ENCODE measurements around the gene KMT2D. TPM values are rescaled to one million over a fixed set of nuclear protein-coding genes. Genes with fewer than 3 reads are reported as not detected.

KMT2D gene
- total RNA-seq, 1 experiment from 2014 or later: 41.9 TPM

GRCh38 chr12:49033611-49034285, 26.8 kb downstream of the KMT2D start:
- Histone ChIP-seq H3K4me3 (ENCODE audit: low read length) (no peak overlapping the region), H3K4me2 (ENCODE audit: low read length) (no peak overlapping the region), H3K9me3 (ENCODE audit: low read length) (no peaks in the 10 kb centered on the region), H3K9ac (ENCODE audit: low read length) (no peak overlapping the region), H4K20me1 (ENCODE audit: low read length) (no peaks in the 10 kb centered on the region), H3K79me2 (ENCODE audit: low read length) (no peaks in the 10 kb centered on the region), H3K27me3 (ENCODE audit: low read length) (no peaks in the 10 kb centered on the region), H3F3A (ENCODE audit: low read length, unreplicated experiment) (no peaks in the 10 kb centered on the region), H3K36me3 (ENCODE audit: low read depth, low read length) (peaks cover 52% of the 10 kb centered on the region), H3K4me1 (ENCODE audit: insufficient read depth, low read length) (no peaks in the 10 kb centered on the region), H3K9me2 (replicated peaks; ENCODE audit: low read length) (no peaks in the 10 kb centered on the region), H3K27ac (ENCODE audit: low read length) (no peak overlapping the region), H2AFZ (ENCODE audit: low read length) (no peak overlapping the region)
- DNase-seq (no peak), ATAC-seq (no peak)
- ChIA-PET POLR2A (ENCODE audit: unreplicated experiment) (no interaction called here), CTCF (no interaction called here)
- TF ChIP-seq, protein P1, sequence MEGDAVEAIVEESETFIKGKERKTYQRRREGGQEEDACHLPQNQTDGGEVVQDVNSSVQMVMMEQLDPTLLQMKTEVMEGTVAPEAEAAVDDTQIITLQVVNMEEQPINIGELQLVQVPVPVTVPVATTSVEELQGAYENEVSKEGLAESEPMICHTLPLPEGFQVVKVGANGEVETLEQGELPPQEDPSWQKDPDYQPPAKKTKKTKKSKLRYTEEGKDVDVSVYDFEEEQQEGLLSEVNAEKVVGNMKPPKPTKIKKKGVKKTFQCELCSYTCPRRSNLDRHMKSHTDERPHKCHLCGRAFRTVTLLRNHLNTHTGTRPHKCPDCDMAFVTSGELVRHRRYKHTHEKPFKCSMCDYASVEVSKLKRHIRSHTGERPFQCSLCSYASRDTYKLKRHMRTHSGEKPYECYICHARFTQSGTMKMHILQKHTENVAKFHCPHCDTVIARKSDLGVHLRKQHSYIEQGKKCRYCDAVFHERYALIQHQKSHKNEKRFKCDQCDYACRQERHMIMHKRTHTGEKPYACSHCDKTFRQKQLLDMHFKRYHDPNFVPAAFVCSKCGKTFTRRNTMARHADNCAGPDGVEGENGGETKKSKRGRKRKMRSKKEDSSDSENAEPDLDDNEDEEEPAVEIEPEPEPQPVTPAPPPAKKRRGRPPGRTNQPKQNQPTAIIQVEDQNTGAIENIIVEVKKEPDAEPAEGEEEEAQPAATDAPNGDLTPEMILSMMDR (conservative IDR thresholded peaks at IDR 0.05; ENCODE audit: low read depth, low read length): no peak
- TF ChIP-seq EZH2phosphoT487 (IDR thresholded peaks at IDR 0.05; ENCODE audit: borderline replicate concordance, low read length) (no peak), EZH2 (IDR thresholded peaks at IDR 0.05; ENCODE audit: low read length, unreplicated experiment) (no peak)
- no TSS peak for BruUV-seq (replicated peaks)
- intact Hi-C loops (cut with micrococcal nuclease): no loop called here

DNA sequence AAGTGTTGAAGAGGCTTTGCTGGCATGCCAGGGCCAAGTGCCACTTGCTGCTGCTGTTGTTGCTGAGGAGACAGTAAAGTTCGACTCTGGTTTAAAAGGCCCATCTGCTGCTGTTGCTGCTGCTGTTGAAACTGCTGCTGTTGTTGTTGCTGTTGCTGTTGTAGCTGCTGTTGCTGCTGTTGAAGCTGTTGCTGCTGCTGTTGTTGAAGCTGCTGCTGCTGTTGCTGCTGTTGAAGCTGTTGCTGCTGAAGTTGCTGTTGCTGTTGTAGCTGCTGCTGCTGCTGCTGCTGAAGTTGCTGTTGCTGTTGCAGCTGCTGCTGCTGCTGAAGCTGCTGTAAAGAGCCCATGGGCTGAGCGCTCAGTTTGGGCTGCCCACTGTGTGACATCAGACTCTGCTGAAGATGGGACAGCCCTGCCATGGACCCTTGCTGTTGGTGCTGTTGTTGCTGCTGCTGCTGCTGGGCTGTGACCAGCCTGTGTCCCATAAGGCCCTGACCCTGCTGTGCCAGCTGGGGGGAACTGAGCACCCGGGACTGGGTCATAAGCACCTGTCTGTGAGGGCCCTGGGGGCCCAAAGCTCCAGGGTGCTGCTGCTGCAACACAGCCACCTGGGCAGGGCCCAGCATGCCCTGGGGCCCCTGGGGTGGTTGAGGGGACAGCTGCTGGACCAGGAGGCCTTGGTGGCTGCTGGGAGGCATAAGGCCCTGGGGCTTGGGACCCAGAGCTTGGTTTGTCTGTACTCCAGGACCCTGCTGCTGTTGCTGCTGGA, 27.7 kb downstream of the KMT2D start:
- TF ChIP-seq EZH2phosphoT487 (IDR thresholded peaks at IDR 0.05; ENCODE audit: borderline replicate concordance, low read length): no peak
- TF ChIP-seq, protein P1 (conservative IDR thresholded peaks at IDR 0.05; ENCODE audit: low read depth, low read length): no peak
- TF ChIP-seq EZH2 (IDR thresholded peaks at IDR 0.05; ENCODE audit: low read length, unreplicated experiment): no peak
- no peaks in the 10 kb centered on the region for H3K4me1 ChIP-seq (ENCODE audit: insufficient read depth, low read length)
- ATAC-seq: no peak
- no peaks in the 10 kb centered on the region for H3K9me2 ChIP-seq (replicated peaks; ENCODE audit: low read length)
- BruUV-seq (replicated peaks): no TSS peak
- no peaks in the 10 kb centered on the region for H3F3A ChIP-seq (ENCODE audit: low read length, unreplicated experiment)
- no peak overlapping the region for H3K4me2 ChIP-seq (ENCODE audit: low read length)
- H3K27ac ChIP-seq (ENCODE audit: low read length): no peak overlapping the region
- H3K4me3 ChIP-seq (ENCODE audit: low read length): no peak overlapping the region
- H2AFZ ChIP-seq (ENCODE audit: low read length): no peak overlapping the region
- CTCF ChIA-PET: no interaction called here
- H3K79me2 ChIP-seq (ENCODE audit: low read length): no peaks in the 10 kb centered on the region
- DNase-seq: no peak
- H3K27me3 ChIP-seq (ENCODE audit: low read length): no peaks in the 10 kb centered on the region
- intact Hi-C loops (cut with micrococcal nuclease): no loop called here
- no peak overlapping the region for H3K9ac ChIP-seq (ENCODE audit: low read length)
- H4K20me1 ChIP-seq (ENCODE audit: low read length): no peaks in the 10 kb centered on the region
- H3K9me3 ChIP-seq (ENCODE audit: low read length): no peaks in the 10 kb centered on the region
- peaks cover 45% of the 10 kb centered on the region for H3K36me3 ChIP-seq (ENCODE audit: low read depth, low read length)
- POLR2A ChIA-PET (ENCODE audit: unreplicated experiment): no interaction called here

GRCh38 chr12:49032276-49032675, 28.3 kb downstream of the KMT2D start:
- H2AFZ ChIP-seq (ENCODE audit: low read length): no peak overlapping the region
- DNase-seq (no peak), ATAC-seq (no peak)
- H3F3A ChIP-seq (ENCODE audit: low read length, unreplicated experiment): no peaks in the 10 kb centered on the region
- H3K9ac ChIP-seq (ENCODE audit: low read length): no peak overlapping the region
- ChIA-PET POLR2A (ENCODE audit: unreplicated experiment) (no interaction called here), CTCF (no interaction called here)
- no peaks in the 10 kb centered on the region for H3K79me2 ChIP-seq (ENCODE audit: low read length)
- H3K4me1 ChIP-seq (ENCODE audit: insufficient read depth, low read length): no peaks in the 10 kb centered on the region
- H3K27ac ChIP-seq (ENCODE audit: low read length): no peak overlapping the region
- intact Hi-C loops (cut with micrococcal nuclease): no loop called here
- H3K36me3 ChIP-seq (ENCODE audit: low read depth, low read length): peaks cover 39% of the 10 kb centered on the region
- no peak overlapping the region for H3K4me3 ChIP-seq (ENCODE audit: low read length)
- TSS peak; percentile 3 for BruUV-seq (replicated peaks)
- no peaks in the 10 kb centered on the region for H4K20me1 ChIP-seq (ENCODE audit: low read length)
- TF ChIP-seq EZH2phosphoT487 (IDR thresholded peaks at IDR 0.05; ENCODE audit: borderline replicate concordance, low read length) (no peak), EZH2 (IDR thresholded peaks at IDR 0.05; ENCODE audit: low read length, unreplicated experiment) (no peak)
- TF ChIP-seq, protein P1 (conservative IDR thresholded peaks at IDR 0.05; ENCODE audit: low read depth, low read length): no peak
- no peaks in the 10 kb centered on the region for H3K9me2 ChIP-seq (replicated peaks; ENCODE audit: low read length)
- no peak overlapping the region for H3K4me2 ChIP-seq (ENCODE audit: low read length)
- no peaks in the 10 kb centered on the region for H3K27me3 ChIP-seq (ENCODE audit: low read length)
- no peaks in the 10 kb centered on the region for H3K9me3 ChIP-seq (ENCODE audit: low read length)
